Measurements from ENCODE around the gene FAM222A.

The FAM222A gene

DNA sequence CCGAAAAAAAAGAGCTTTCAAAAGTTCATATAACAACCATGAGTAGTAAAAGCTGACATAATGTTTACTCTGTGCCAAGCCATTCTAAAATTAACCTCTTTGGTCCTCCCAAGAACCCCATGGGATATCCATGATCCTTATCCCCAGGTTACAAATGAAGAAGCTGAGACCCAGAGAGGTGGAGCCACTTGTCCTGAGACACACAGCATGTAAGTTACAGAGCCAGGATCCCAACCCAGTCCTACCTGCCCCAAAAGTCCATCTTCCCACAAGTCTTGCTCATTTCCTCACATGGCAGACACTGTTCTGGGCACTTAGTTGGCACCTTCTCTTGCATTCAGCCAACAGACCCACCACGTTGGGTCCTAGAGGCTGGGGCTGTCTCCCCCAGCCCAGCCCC is 82.4 kb downstream of the FAM222A start:
- TF ChIP-seq, protein P1, sequence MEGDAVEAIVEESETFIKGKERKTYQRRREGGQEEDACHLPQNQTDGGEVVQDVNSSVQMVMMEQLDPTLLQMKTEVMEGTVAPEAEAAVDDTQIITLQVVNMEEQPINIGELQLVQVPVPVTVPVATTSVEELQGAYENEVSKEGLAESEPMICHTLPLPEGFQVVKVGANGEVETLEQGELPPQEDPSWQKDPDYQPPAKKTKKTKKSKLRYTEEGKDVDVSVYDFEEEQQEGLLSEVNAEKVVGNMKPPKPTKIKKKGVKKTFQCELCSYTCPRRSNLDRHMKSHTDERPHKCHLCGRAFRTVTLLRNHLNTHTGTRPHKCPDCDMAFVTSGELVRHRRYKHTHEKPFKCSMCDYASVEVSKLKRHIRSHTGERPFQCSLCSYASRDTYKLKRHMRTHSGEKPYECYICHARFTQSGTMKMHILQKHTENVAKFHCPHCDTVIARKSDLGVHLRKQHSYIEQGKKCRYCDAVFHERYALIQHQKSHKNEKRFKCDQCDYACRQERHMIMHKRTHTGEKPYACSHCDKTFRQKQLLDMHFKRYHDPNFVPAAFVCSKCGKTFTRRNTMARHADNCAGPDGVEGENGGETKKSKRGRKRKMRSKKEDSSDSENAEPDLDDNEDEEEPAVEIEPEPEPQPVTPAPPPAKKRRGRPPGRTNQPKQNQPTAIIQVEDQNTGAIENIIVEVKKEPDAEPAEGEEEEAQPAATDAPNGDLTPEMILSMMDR (IDR thresholded peaks at IDR 0.05; ENCODE audit: low read depth, low read length, missing control alignments) = no peak
- no peak for DNase-seq (ENCODE audit: low read depth)
- no peak overlapping the region for H3K4me3 ChIP-seq (ENCODE audit: low read depth, low read length)

DNA sequence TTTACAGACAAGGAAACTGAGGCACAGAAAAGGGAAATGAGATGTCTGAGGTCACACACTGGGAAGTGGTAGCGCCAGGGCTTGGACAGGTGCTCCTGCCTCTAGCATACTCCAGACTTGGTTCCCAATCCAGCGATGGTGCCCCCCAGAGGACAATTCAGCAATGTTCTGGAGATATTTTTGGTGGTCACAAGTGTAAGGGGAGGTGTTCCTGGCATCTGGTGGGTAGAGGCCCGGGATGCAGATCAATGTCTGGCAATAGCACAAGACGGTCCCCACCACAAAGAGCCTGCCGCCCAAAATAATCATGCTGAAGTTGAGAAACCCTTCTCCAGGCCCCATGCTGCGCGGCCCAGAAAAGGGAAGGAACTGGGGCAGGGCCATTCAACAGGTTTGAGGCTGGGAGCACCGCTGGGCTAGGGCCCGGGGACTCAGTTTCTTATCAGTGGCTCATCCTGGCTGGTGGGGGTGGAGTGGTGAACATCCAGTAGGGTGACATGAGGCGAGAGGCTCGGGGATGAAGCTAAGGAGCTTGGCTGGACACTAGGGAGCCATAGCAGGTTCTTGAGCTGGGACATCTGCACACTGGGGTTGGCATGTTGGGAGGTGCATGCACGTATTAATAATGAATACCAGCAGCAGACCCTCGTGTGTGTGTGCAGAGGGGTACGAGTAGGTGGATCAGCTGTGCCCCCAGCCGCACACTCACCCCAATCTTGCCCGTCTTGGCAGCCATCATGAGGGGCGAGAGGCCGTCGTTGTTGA is 84.5 kb downstream of the FAM222A start:
- no peak overlapping the region for H3K4me3 ChIP-seq (ENCODE audit: low read depth, low read length)
- no peak for DNase-seq (ENCODE audit: low read depth)
- TF ChIP-seq, protein P1 (IDR thresholded peaks at IDR 0.05; ENCODE audit: low read depth, low read length, missing control alignments) = peak; percentile 25

DNA sequence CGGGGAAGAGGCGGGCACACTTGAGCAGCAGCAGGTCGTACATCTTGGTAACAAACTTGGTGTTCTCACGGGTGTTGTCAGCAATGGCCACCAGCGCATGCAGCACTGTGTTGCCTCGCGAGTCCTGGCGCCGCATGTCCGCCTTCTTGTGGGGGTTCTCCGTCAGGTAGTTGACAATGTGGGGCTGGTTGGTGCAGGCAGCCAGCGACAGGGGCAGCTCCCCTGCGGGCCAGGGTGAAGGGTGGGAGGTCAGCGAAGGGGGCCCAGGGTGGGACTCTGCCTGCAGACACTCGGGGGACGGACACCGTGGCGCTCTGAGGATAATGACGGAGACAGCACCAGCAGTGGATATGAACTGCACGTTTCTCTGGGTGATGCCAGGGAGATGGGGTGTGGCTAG is 85.1 kb downstream of the FAM222A start:
- TF ChIP-seq, protein P1 (IDR thresholded peaks at IDR 0.05; ENCODE audit: low read depth, low read length, missing control alignments) = no peak
- no peak for DNase-seq (ENCODE audit: low read depth)
- H3K4me3 ChIP-seq (ENCODE audit: low read depth, low read length) = no peak overlapping the region

DNA sequence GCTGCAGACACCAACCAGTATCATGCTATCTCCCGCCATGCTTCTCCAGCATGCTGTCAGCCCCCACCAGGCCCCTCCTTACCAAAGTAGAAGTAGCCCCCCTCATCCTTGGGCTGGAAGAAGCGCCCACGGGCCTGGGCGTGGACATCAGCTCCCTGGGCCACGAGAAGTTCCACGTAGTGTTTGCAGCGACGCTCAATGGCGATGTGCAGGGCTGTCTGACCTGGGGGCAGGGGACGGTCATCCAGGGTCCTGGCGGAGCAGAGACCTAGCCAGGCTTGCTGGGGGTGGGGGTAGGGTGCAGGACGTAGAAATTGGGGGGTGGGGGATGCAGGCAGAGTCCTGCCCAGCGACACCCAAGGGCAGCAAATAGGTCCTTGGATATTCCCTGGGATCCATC is 86.9 kb downstream of the FAM222A start:
- TF ChIP-seq, protein P1 (IDR thresholded peaks at IDR 0.05; ENCODE audit: low read depth, low read length, missing control alignments) = no peak
- DNase-seq (ENCODE audit: low read depth) = no peak
- H3K4me3 ChIP-seq (ENCODE audit: low read depth, low read length) = no peak overlapping the region

DNA sequence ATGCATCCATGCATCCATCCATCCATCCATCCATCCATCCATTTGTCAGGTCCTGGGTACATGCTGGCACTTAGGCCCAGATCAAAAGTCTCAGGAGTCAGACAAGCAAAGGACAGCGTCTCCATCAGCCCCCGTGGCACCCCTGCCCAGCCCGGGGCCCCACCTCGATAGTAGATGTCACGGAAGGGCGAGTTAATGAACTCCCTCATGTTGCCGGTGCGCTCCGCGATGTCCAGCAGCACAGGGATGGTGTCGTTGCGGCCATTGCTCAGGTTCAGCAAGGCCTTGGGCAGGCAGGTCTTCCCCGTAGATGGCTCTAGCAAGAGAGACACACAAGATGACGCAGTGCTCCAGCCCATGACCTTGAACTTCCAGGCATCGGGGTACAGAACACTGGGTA is 89.2 kb downstream of the FAM222A start:
- DNase-seq (ENCODE audit: low read depth) = no peak
- no peak overlapping the region for H3K4me3 ChIP-seq (ENCODE audit: low read depth, low read length)

DNA sequence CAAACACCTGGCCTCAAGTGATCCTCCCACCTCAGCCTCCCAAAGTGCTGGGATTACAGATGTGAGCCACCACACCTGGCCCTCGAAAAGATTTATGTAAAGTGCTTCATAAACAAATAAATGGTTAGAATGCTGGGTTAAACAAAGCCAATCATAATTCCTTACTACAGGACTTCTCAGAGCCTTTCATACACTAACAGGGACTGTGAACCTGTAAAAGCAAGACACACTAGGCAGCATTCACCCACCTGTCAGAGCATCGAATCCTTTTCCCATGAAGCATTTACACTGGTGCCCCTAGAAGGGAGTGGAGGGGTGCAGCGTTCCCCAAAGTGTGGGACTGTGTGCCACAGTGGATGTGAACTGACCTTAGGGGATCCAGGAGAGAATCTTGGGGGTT is 90.1 kb downstream of the FAM222A start:
- no peak overlapping the region for H3K4me3 ChIP-seq (ENCODE audit: low read depth, low read length)
- DNase-seq (ENCODE audit: low read depth) = no peak

More for the DNA sequence above, 89.2 kb downstream of the FAM222A start:
- TF ChIP-seq, protein P1 (IDR thresholded peaks at IDR 0.05; ENCODE audit: low read depth, low read length, missing control alignments) = no peak

More for the DNA sequence above, 90.1 kb downstream of the FAM222A start:
- TF ChIP-seq, protein P1 (IDR thresholded peaks at IDR 0.05; ENCODE audit: low read depth, low read length, missing control alignments) = no peak
